Measurements from ENCODE around the gene MLLT3.

- TF ChIP-seq POLR2A (IDR thresholded peaks at IDR 0.05; ENCODE audit: low read length) = no peak
- no peak for TF ChIP-seq GATA1 (IDR thresholded peaks at IDR 0.05; ENCODE audit: low read depth, low read length)
Measured at GRCh38 chr9:20551236-20551635, 71.1 kb downstream of the MLLT3 start.

Measured in erythroblast (primary cell).